ENCODE measurements around the gene NRG3.
A peak's percentile ranks its signal among the peaks of the same experiment; 100 is the strongest.

NRG3 gene

GRCh38 chr10:81874875-81875466 is at the start of gene NRG3:
Gene NRG3 (plus strand): TSS chr10:81875194.
- Mint-ChIP-seq H3K27me3 (peaks cover 43% of the 10 kb centered on the region), H3K4me1 (ENCODE audit: low read depth) (peaks cover 15% of the 10 kb centered on the region), H3K27ac (peak within 1 kb of the TSS; percentile 70), H3K36me3 (no peaks in the 10 kb centered on the region), H3K9me3 (ENCODE audit: low read depth) (no peaks in the 10 kb centered on the region), H3K4me3 (peak within 1 kb of the TSS; percentile 88)

- Mint-ChIP-seq H3K27me3 (no peaks in the 10 kb centered on the region), H3K4me1 (ENCODE audit: low read depth) (no peaks in the 10 kb centered on the region), H3K9me3 (ENCODE audit: low read depth) (no peaks in the 10 kb centered on the region), H3K27ac (no peak overlapping the region), H3K36me3 (no peaks in the 10 kb centered on the region), H3K4me3 (no peak overlapping the region)
Measured at GRCh38 chr10:81828251-81828650, 46.7 kb upstream of the NRG3 start.

GRCh38 chr10:81831060-81831459 is 43.9 kb upstream of the NRG3 start:
- no peaks in the 10 kb centered on the region for H3K9me3 Mint-ChIP-seq (ENCODE audit: low read depth)

GRCh38 chr10:81838950-81839349 is 36.0 kb upstream of the NRG3 start:
- H3K27me3 Mint-ChIP-seq: no peaks in the 10 kb centered on the region
- no peak overlapping the region for H3K4me3 Mint-ChIP-seq
- H3K4me1 Mint-ChIP-seq (ENCODE audit: low read depth): no peaks in the 10 kb centered on the region
- no peaks in the 10 kb centered on the region for H3K9me3 Mint-ChIP-seq (ENCODE audit: low read depth)
- no peak overlapping the region for H3K27ac Mint-ChIP-seq
- H3K36me3 Mint-ChIP-seq: no peaks in the 10 kb centered on the region

More at GRCh38 chr10:81831060-81831459, 43.9 kb upstream of the NRG3 start:
- H3K4me3 Mint-ChIP-seq: no peak overlapping the region
- no peak overlapping the region for H3K27ac Mint-ChIP-seq
- no peaks in the 10 kb centered on the region for H3K4me1 Mint-ChIP-seq (ENCODE audit: low read depth)
- H3K36me3 Mint-ChIP-seq: no peaks in the 10 kb centered on the region
- no peaks in the 10 kb centered on the region for H3K27me3 Mint-ChIP-seq

- Mint-ChIP-seq H3K4me3 (no peak overlapping the region), H3K4me1 (ENCODE audit: low read depth) (no peaks in the 10 kb centered on the region), H3K9me3 (ENCODE audit: low read depth) (no peaks in the 10 kb centered on the region), H3K27ac (no peak overlapping the region), H3K27me3 (peaks cover 4% of the 10 kb centered on the region), H3K36me3 (no peaks in the 10 kb centered on the region)
Measured at GRCh38 chr10:81843042-81843441, 32.0 kb upstream of the NRG3 start.

GRCh38 chr10:81847675-81848074 is 27.3 kb upstream of the NRG3 start:
- Mint-ChIP-seq H3K4me3 (no peak overlapping the region), H3K27ac (no peak overlapping the region), H3K27me3 (peaks cover 4% of the 10 kb centered on the region), H3K9me3 (ENCODE audit: low read depth) (no peaks in the 10 kb centered on the region), H3K36me3 (no peaks in the 10 kb centered on the region), H3K4me1 (ENCODE audit: low read depth) (no peaks in the 10 kb centered on the region)

GRCh38 chr10:81848514-81848913 is 26.5 kb upstream of the NRG3 start:
- peaks cover 4% of the 10 kb centered on the region for H3K27me3 Mint-ChIP-seq
- H3K9me3 Mint-ChIP-seq (ENCODE audit: low read depth): no peaks in the 10 kb centered on the region
- H3K4me3 Mint-ChIP-seq: no peak overlapping the region
- H3K36me3 Mint-ChIP-seq: no peaks in the 10 kb centered on the region
- H3K4me1 Mint-ChIP-seq (ENCODE audit: low read depth): no peaks in the 10 kb centered on the region
- H3K27ac Mint-ChIP-seq: no peak overlapping the region

GRCh38 chr10:81848931-81849330 is 26.1 kb upstream of the NRG3 start:
- no peak overlapping the region for H3K4me3 Mint-ChIP-seq
- no peaks in the 10 kb centered on the region for H3K36me3 Mint-ChIP-seq
- no peak overlapping the region for H3K27ac Mint-ChIP-seq
- no peaks in the 10 kb centered on the region for H3K4me1 Mint-ChIP-seq (ENCODE audit: low read depth)
- H3K9me3 Mint-ChIP-seq (ENCODE audit: low read depth): peaks cover 1% of the 10 kb centered on the region
- peaks cover 4% of the 10 kb centered on the region for H3K27me3 Mint-ChIP-seq

GRCh38 chr10:81862596-81862995 is 12.4 kb upstream of the NRG3 start:
- Mint-ChIP-seq H3K27ac (no peak overlapping the region), H3K9me3 (ENCODE audit: low read depth) (no peaks in the 10 kb centered on the region), H3K4me3 (no peak overlapping the region), H3K4me1 (ENCODE audit: low read depth) (no peaks in the 10 kb centered on the region), H3K27me3 (peaks cover 6% of the 10 kb centered on the region), H3K36me3 (no peaks in the 10 kb centered on the region)

GRCh38 chr10:81863771-81864170 is 11.2 kb upstream of the NRG3 start:
- no peaks in the 10 kb centered on the region for H3K36me3 Mint-ChIP-seq
- H3K27ac Mint-ChIP-seq: no peak overlapping the region
- H3K4me3 Mint-ChIP-seq: no peak overlapping the region
- peaks cover 6% of the 10 kb centered on the region for H3K27me3 Mint-ChIP-seq
- no peaks in the 10 kb centered on the region for H3K4me1 Mint-ChIP-seq (ENCODE audit: low read depth)
- no peaks in the 10 kb centered on the region for H3K9me3 Mint-ChIP-seq (ENCODE audit: low read depth)

GRCh38 chr10:81865581-81865980 is 9.4 kb upstream of the NRG3 start:
- H3K36me3 Mint-ChIP-seq: no peaks in the 10 kb centered on the region
- peaks cover 8% of the 10 kb centered on the region for H3K27me3 Mint-ChIP-seq
- no peaks in the 10 kb centered on the region for H3K9me3 Mint-ChIP-seq (ENCODE audit: low read depth)
- H3K27ac Mint-ChIP-seq: no peak overlapping the region
- H3K4me1 Mint-ChIP-seq (ENCODE audit: low read depth): no peaks in the 10 kb centered on the region
- H3K4me3 Mint-ChIP-seq: no peak overlapping the region

GRCh38 chr10:81866753-81867152 is 8.2 kb upstream of the NRG3 start:
- Mint-ChIP-seq H3K36me3 (no peaks in the 10 kb centered on the region), H3K27ac (no peak overlapping the region), H3K9me3 (ENCODE audit: low read depth) (no peaks in the 10 kb centered on the region), H3K4me3 (no peak overlapping the region), H3K27me3 (peaks cover 13% of the 10 kb centered on the region), H3K4me1 (ENCODE audit: low read depth) (no peaks in the 10 kb centered on the region)

GRCh38 chr10:81870472-81870871 is 4.5 kb upstream of the NRG3 start:
- no peak overlapping the region for H3K27ac Mint-ChIP-seq
- H3K4me1 Mint-ChIP-seq (ENCODE audit: low read depth): peaks cover 4% of the 10 kb centered on the region
- H3K36me3 Mint-ChIP-seq: no peaks in the 10 kb centered on the region
- H3K9me3 Mint-ChIP-seq (ENCODE audit: low read depth): no peaks in the 10 kb centered on the region
- H3K4me3 Mint-ChIP-seq: no peak overlapping the region
- peaks cover 25% of the 10 kb centered on the region for H3K27me3 Mint-ChIP-seq

- Mint-ChIP-seq H3K27ac (no peak overlapping the region), H3K36me3 (no peaks in the 10 kb centered on the region), H3K27me3 (peaks cover 29% of the 10 kb centered on the region), H3K9me3 (ENCODE audit: low read depth) (no peaks in the 10 kb centered on the region), H3K4me1 (ENCODE audit: low read depth) (peaks cover 11% of the 10 kb centered on the region), H3K4me3 (no peak overlapping the region)
Measured at GRCh38 chr10:81871558-81871957, 3.4 kb upstream of the NRG3 start.

- Mint-ChIP-seq H3K4me3 (no peak overlapping the region), H3K4me1 (ENCODE audit: low read depth) (peaks cover 15% of the 10 kb centered on the region), H3K27ac (no peak overlapping the region), H3K9me3 (ENCODE audit: low read depth) (no peaks in the 10 kb centered on the region), H3K36me3 (no peaks in the 10 kb centered on the region), H3K27me3 (peaks cover 33% of the 10 kb centered on the region)
Measured at GRCh38 chr10:81872206-81872862, 2.7 kb upstream of the NRG3 start.
